VCaP (cell line): ENCODE measurements around the gene CLEC7A.

Source experiments
- H3K27ac ChIP-seq: fragments of 450-650 bp; 2 replicates; pipeline ENCODE4 v1.5.1; 2017
- CTCF ChIP-seq: fragments of 450-650 bp; conservative IDR thresholded peaks from 2 replicates; pipeline ENCODE4 v1.5.1; 2017; ENCODE audit warnings: mild to moderate bottlenecking, moderate library complexity

CLEC7A gene

DNA sequence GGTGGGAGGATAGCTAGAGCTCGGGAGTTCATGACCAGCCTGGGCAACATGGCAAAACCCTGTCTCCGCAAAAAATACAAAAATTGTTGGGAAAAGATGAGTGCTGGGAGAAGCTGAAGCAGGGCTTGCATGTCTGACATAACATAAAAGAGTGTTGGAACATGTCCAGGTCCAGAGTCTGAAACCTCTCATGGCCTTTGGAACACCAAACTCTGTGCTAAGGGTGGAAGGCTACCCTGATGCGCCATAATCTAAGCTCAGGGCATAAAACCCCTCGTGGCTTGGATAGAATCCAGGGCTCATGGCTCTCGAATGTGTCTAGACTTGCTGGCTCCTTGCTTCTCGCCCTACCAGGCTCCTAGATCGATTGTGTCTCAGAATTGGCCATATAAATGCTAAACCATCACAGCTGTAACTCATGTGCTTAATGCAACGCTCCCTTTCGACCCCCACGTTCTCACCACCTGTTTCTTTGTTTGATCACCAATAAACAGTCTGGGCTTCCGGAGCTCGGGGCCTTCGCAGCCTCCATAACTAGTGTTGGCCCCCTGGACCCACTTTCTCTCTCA, 6.7 kb upstream of the CLEC7A start:
- H3K27ac ChIP-seq: no peak overlapping the region
- no peak for TF ChIP-seq CTCF

DNA sequence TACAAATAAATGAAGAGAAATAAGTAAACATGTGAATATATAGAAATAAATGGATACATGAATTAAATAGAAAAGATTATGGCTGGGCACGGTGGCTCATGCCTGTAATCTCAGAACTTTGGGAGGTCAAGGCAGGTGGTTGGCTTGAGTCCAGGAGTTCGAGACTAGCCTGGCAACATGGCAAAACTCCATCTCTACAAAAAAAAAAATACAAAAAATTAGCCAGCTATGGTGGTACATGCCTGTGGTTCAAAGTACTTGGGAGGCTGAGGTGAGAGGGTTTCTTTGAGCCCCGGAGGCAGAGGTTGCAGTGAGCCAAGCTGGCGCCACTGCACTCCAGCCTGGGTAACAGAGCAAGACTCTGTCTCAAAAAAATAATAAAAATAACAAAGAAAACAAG, 5.1 kb upstream of the CLEC7A start:
- no peak overlapping the region for H3K27ac ChIP-seq
- no peak for TF ChIP-seq CTCF

- no peak for TF ChIP-seq CTCF
- no peak overlapping the region for H3K27ac ChIP-seq
Observed at GRCh38 chr12:10132850-10133370, 2.9 kb upstream of the CLEC7A start.

GRCh38 chr12:10131111-10131690, 1.2 kb upstream of the CLEC7A start:
- TF ChIP-seq CTCF: no peak
- H3K27ac ChIP-seq: no peak overlapping the region

DNA sequence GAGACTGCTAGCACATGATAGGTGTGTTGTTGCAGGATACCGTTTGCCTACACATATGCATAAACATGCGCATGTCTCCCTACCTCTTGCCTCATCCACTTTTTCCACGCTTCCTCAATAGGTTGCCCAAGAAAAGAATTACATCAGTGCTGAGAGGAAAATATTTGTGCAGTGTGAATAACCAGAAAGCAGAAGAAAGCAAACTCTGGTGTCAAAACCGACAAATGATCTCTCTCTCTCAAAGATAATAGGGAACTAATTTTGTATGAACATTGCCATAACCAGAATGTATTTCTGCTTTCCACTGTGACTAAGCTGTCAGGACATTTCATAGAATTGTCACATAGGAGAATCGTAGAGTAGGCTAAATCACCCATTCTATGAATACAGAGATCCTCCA, 1.3 kb downstream of the CLEC7A start:
- H3K27ac ChIP-seq: no peak overlapping the region
- no peak for TF ChIP-seq CTCF

GRCh38 chr12:10126413-10126812, 3.6 kb downstream of the CLEC7A start:
- TF ChIP-seq CTCF: no peak

DNA sequence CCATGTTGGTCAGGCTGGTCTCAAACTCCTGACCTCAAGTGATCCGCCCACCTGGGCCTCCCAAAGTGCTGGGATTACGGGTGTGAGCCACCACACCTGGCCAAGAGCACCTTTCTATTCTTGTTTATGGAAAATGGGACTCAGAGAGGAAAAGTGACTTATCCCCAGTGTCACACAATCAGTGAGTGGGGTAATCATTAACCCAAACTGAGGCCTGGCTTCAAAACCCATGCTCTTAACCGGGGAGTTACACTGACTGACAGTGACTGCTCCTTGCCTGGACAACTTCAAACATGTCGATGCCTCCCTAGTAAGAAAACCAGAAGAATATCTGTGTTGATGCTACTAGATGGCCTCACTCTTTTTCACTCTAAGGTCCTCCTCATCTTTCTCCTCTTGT, 7.3 kb downstream of the CLEC7A start:
- H3K27ac ChIP-seq: no peak overlapping the region
- no peak for TF ChIP-seq CTCF

More at GRCh38 chr12:10126413-10126812, 3.6 kb downstream of the CLEC7A start:
- H3K27ac ChIP-seq: no peak overlapping the region
